Stimulated activated CD8-positive, alpha-beta memory T cell treated with anti-CD3 and anti-CD28 coated beads, Interleukin-7, amount 100 ng/mL, for 24 hours (primary cell): ENCODE data around the gene ZBTB7B.

Experiments used
- DNase-seq: peaks from one replicate; pipeline ENCODE4 v3.0.0-alpha.2; 2020; ENCODE audit warnings: low read depth

ZBTB7B gene

DNA sequence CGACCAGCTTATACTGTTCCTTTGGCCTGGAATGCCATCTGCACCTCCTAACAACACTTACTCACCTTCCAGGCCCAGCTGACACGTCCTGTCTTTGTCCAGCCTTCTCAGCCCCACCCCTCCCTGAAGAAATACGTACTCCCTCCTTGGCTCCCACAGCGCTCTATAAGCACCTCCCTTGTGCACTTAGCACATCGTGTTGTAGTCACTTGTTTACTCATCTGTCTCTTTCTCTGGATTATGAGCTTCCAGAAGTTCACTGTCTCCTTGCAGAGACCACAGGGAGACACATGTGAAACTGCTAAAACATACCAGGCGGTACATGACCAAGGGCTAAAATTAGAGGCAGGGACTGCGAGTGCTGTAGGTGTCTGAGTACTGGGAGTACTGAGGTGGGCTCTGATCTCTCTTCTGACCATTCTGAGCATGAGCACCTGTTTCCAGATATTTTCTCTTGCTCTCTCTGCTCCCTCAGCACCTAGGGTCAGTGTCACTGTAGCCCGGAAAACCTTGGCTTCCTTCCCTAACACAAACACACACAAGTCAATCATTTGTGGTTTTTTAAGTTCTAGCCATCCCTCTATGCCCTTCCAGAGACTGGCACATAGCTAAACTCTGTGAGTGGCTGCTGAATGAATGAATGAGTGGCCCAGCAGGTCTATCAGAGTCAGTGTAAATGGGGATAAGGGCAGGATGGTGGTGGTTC, 36.2 kb downstream of the ZBTB7B start:
- no peak for DNase-seq

DNA sequence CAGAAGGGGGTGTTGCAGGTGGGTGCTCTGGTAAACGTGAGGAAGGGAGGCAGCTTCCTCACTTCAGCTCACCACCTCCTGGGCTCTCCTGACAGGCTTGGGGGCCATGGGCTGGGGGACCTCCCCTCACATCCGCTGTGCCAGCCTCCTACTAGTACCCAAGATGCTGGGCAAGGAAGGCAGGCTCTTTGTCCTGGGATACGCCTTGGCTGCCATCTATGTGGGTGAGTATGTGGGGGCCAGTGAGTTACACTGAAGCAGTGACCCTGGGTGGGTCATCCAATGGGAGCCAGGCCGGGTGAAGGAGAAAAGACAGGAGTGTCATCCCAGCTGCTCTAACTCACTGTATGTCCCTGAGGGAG, 36.7 kb downstream of the ZBTB7B start:
- DNase-seq = no peak

DNA sequence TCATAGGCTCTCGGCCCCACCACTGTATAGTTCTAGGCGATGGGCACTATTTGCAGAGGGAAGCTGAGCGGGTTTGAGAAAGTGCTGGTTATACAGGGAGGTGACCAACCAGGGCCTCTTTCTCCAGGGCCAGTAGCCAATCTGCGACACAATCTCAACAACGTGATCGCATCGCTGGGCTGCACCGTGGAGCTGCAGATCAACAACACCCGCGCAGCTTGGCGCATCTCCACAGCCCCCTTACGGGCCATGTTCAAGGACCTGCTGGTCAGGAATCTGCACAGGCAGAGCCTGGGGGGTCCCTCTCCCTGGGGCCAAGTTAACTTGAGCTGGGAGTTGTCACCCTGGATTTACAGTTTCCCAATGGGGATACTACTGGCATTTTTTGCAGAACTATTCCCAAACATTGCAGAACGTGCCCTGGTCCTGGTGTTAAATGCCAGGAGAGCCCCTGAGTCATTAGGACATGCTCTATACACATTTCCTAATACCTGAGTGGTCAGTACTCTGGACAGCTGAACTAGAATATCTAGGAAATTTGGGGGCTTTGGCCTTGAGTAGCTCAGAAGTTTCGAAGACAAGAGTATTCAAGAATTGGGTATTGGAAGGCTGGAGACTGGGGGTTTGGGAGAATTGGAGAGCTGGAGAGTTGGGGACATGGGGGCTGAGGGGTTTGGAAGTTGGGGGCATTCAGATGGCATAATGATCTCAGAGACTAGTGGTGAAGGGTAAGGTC, 37.9 kb downstream of the ZBTB7B start:
- no peak for DNase-seq

DNA sequence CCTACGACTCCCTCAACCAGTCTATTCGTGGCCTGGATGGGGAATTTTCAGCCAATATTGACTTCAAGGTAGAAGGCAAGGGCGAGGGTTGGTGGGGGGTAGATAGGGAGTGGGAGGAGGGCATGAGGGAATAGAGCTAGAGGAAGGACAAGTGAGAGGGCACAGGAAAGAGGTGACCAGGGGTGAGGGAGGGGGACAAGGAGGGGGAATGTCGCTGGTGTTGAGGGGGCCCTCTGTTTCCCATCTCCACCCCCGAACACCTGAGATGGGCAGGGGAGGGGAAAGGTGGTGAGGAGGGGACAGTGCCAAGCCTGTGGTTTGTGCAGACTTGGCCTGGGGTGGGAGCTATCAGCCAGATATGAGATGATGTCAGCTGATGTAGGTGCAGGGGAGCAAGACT, 40.2 kb downstream of the ZBTB7B start:
- DNase-seq = no peak

DNA sequence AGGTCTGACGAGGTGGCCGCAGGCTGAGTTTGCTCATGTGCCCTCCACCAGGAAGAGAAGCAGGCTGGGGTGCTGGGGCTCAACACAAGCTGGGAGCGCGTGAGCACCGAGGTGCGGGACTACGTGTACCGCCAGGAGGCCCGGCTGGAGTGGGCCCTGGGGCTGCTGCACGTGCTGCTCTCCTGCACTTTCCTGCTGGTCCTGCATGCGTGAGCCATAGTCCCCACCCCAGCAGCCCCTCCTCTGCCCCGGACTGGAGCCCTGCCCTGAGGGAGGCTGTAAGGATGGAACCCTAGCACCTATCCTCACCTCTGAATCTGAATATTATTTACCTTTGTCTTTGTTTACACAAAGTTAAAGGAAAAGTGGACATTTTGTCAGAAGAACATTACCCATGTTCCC, 40.7 kb downstream of the ZBTB7B start:
- DNase-seq = no peak

DNA sequence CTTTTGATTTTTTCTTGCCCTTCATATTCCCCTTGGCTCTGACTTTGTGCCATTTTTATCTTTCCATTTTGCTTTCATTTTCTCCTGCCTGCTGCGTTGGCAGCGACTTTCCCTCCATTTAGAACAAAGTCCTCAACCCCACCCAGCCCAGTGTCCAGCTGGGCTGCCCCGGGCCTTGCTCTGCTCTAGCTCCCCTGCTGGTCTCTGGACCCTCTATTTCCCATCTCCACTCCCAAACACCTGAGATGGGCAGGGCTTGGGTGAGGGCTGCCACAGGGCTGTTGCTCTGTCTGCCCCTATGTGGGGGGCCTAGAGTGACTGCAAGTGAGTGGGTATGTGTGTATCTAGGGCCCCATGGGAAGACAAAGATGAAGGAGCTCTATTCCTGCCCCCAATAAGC, 41.2 kb downstream of the ZBTB7B start:
- no peak for DNase-seq

DNA sequence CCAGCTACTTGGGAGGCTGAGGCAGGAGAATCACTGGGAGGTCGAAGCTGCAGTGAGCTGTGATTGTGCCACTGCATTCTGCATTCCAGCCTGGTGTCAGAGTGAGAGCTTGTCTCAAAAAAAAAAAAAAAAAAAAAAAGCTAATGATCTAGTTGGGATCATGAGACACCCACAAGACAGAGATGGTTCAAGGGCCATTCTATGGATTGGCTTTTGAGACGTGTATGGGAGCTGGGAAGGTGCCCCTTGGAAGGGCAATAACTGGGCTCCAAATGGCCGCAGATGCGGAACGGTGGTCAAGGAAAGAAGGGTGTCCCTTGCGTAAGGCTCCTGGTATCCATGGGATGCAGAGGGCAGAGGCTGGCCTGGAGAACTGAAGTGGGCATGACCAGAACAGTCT, 41.8 kb downstream of the ZBTB7B start:
- DNase-seq = no peak

DNA sequence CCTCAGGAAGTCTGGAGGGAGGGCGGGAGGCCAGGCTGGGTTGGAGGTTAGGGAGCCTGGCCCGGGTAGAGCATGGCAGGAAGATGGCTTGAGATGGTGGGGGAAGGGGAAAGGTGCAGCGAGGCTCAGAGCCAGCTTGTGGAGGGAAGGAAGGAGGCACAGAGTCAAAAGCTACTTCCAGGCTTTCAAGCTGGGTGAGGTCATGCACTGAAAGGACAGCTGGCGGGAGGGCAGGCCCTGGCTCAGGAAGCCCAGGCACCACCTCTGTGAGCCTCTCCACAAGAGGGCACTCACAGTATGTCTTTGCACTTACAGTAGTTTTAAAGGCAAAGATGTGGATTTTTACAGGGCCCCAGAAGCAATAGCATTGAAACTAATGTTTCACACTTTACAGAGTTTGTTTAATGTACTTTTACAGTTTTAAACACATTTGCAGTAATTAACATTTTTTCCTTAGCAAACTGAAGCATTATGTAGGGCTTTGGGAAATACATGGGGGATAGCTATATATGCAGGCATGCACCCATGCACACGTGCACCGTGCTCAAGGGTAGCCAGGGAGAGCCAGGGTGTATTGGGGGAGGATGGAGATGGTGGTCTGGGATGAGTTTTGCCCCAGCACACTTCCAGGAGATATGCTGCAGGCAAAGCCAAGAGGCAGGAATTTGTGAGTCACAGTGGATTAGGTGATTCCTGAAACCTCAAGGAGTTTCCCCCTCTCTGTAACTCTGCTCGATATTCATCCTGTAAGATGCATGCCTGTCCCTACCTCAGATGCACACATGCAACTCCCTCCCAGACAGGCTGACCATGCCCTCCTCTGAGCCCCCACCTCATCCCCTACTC, 42.4 kb downstream of the ZBTB7B start:
- DNase-seq = no peak

DNA sequence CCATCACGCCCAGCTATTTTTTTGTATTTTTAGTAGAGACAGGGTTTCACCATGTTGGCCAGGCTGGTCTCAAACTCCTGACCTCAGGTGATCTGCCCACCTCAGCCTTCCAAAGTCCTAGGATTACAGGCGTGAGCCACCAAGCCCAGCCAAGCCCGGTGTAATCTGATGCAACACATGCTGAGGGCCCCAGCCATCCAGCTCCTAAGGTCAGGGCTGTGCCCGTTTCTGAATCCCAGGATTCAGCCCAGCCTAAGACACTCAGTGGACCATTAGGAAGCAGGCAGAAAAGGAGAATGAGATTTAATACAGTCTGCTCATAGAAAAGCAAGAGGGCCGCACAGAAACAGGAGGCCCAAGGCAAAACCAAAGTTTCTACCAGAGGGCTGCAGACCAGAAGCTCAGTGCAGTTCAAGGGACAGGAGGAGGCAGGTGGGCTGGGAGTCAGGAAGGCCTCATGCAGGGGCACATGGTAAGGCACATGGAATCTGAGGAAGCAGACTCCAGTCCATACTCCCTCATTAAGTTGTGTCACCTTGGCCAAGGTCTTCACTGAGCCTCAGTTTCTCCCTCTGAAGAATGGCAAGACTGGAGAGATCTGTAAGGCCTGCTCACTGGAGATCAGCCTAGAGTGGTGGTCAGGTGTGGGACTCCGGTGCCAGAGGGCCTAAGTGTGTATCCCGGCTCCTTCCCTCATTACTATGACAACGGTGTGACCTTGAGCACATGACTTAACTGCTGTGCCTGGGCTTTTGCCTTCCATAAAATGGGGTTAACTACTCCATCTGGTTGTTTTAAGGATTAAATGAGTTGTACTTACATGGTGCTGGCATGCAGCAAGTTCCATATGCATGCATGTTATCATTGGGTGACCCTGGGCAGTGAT, 46.1 kb downstream of the ZBTB7B start:
- DNase-seq = no peak

DNA sequence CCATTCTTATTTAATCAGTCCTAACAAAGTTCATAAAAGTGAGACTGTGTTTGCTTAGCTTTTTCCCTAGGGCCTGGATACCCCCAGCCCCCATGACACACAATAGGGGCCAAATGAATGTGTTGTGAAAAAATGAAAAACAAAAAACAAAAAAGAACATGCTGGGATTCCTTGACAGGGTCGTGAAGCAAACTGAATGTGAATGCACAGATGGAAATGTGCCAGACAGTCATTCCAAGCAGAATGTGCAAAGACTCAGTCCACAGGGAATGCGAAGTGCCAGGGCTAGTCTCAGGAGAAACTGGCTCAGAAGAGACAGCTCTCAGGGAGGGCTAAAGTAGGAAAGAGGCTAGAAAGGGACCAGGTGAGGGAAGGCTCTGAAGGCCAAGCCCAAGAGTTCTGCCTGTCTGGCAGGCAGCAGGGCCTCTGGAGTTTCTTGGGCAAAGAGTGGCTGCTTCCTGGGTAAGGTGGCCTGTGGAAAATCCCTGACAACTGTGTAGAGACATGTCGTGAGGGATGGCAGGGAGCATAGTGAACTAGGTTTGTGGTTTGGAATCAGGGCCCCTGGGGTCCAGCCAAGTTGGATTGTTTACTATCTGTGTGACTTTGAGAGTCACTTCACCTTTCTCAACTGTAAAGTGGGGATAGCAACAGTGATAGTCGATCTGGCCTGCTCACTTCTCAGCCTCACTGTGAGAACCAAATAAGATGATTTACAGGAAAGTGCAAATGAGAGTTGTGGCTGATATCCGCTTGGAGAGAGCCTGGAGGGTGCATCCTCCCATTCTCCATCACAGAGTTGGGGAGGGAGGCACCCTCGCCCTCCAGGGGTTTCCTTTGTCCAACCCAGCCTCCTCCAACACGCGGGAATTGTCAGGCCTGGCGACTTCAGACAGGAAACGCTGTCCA, 47.3 kb downstream of the ZBTB7B start:
- no peak for DNase-seq

DNA sequence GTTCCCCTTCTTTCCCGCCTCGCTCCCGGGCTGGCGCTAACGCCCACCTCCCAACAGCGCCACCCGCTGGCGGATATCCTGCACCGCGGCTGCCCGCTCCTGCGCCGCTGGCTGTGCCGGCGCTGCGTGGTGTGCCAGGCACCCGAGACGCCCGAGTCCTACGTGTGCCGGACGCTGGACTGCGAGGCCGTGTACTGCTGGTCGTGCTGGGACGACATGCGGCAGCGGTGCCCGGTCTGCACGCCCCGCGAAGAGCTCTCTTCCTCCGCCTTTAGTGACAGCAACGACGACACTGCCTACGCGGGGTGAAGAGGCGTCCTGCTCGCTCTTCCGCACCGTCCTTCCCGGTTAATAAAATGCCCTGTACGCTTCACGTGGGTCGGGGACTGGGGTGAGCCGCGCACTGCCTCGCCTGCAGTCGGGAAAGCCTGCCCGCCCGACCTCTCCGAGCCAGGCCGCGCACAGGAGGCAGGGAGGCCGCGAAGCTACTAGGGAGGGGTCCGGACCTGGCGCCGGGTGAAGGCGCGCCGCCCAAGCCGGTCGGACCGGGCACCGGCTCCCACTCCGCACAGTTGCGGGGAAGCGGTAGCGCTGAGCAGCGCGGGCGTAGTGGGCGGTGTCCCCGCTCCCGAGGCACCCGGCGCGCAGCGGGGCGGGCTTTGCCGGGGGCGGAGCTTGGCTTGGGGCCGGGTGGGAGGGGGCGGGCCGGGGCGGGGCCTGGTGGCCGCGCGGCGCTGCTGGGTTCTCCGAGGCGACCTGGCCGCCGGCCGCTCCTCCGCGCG, 48.1 kb downstream of the ZBTB7B start, which contains the start of gene ADAM15:
ADAM15 (plus strand) TSS at position 757 of the 782 bp plus-strand sequence. CDS start 71 bp downstream, outside the sequence.
- DNase-seq = peak; percentile 51

DNA sequence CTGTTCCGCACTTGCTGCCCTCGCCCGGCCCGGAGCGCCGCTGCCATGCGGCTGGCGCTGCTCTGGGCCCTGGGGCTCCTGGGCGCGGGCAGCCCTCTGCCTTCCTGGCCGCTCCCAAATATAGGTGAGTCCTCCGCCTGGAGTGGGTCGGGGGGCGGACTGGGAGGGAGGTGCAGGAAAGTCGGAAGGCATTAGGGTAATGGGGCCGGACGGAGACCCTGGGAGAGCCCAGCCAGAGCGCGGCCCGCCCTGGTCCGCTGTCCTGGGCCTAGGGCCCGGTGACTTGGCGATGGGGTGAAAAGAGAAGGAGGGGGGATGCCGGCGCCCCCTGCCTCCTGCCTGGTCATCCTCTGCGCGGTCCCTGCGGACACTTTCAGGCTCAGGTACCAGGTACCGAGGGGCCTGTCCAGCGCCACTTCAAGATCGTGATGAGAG, 48.8 kb downstream of the ZBTB7B start:
- DNase-seq = no peak

DNA sequence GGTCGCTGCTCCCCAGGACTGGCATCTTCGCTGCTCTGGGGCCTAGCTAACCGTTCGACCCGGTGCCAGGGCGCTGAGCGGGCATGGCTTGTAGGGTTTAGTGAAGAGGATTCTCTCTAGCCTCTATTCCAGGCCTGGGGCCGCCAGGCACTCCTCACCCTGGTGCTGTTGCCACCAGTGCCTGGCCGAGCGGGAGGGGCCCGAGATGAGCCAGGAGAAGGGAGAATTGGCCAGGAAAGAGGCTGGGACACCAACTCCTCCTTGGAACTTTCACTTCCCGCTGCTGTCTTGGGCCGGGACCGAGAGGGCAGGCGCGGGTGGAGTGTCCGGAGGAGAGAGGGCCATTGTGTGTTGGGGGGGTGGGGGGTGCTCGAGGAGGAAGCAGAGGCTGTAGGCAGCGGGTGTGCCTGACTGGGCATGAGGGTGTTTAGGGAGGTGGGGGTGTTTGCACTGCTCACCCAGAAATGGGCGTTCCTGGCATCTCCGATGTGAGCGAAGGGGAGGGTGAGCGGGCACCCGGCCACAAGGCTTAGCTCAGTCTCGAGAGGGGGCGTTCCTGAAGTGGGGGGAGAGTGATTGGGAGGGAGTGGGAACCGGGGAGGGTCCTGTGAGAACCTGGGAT, 49.3 kb downstream of the ZBTB7B start:
- DNase-seq = no peak

DNA sequence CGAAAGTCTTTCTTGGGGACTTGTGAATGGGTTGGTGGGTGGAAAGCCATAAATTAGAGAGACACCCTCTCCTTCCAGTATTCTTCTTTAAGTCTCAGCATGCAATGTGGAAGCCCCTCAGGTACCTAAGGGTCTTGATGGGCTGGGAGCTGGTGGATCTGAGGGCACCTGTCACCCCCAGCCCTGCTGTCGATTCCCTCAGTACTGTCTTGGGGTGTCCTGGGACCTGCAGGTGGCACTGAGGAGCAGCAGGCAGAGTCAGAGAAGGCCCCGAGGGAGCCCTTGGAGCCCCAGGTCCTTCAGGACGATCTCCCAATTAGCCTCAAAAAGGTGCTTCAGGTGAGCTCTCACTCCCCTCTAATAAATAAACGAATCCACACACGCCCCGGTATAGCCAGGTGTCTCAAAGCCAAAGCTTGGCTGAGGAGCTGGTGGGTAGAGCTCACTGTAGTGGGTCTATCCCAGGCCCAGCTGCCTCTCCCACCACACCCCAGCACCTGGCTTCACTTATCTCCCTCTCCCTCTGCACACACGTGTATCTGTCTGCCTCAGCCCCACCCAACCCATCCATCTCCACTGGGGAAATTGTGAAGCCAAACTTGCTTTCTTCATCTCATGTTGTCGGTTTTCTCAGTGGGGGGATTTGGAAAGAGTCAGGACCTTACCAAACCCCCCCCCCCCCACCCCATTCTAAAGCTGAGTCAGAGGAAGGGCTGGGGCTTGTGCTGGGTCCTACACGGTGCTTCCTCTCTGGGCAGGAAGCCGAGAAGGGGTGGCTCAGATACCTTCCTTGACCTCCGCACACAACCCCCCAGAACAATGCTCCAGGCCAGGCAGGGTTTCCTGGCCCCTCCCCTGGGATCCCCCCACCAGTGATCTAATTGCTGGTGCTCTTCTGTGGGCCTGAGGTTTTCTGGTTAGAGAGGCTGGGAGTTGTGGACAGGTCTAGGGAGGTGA, 50.1 kb downstream of the ZBTB7B start:
- no peak for DNase-seq

DNA sequence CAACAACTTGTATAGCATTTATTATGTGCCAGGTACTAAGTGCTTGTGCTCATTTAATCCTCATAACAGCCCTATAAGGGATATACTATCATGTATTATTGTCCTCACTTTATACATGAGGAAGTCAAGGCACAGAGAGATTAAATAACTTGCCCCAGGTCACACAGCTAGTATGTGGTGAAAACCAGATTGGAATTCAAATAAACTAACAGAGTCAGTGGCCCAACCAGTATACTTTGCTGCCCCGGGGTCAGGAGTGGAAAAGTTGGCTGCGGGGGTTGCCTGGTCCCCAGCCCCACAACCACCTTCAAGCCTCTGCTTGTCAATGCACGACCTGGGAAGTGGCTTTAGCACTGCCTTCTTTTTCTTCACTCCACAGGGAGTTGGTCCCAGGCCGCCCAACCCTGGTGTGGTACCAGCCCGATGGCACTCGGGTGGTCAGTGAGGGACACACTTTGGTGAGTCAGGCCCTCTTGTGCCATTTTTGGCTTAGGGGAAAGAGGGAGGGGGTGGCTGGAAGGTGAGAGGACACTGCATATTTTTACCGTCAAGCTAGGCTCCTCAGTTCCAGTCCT, 51.0 kb downstream of the ZBTB7B start:
- DNase-seq = no peak

DNA sequence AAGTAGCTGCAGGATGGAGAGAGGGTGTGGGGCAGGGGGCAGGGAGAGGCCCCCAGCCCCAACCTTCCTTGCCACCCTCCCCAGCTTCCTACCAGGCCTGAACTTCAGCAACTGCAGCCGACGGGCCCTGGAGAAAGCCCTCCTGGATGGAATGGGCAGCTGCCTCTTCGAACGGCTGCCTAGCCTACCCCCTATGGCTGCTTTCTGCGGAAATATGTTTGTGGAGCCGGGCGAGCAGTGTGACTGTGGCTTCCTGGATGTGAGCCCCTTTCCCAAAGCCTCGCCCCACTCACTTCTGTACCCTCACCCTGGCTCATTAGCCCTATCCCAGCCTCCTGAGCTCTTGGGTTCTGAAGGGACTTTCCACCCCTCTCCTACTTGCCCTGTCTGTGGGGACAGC, 54.5 kb downstream of the ZBTB7B start:
- DNase-seq = no peak

DNA sequence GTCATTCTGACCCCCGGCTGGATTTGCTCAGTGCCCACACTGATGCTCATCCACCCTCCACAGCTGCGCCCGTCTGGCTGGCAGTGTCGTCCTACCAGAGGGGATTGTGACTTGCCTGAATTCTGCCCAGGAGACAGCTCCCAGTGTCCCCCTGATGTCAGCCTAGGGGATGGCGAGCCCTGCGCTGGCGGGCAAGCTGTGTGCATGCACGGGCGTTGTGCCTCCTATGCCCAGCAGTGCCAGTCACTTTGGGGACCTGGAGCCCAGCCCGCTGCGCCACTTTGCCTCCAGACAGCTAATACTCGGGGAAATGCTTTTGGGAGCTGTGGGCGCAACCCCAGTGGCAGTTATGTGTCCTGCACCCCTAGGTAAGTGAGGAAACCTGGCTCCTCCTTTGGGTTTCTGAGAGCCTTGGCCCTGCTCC, 55.2 kb downstream of the ZBTB7B start:
- DNase-seq = no peak

DNA sequence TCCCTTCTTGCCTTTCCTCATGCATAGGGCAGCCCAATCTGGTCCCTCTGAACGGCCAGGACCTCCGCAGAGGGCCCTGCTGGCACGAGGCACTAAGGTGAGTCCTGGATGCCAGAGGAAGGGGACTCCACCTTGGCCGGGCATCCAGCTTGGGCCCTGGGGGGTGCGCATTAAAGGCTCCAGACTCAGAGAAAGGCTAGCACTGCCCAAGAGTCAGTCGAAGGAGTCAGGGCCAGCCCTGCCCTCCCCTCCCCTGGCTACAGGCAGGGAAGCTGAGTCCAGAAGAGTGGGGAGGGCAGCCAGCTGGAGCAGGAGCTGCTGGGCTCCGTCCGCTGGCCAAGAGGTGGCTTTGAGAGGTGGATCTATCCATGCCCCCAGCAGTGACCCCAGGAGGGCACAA, 58.1 kb downstream of the ZBTB7B start:
- DNase-seq = no peak
